Tibial nerve (tissue), 4 donors: ENCODE data around the gene NIPSNAP3A. TPM values are rescaled to one million over a fixed set of nuclear protein-coding genes. Genes with fewer than 3 reads are reported as not detected.
A peak's percentile ranks its signal among the peaks of the same experiment; 100 is the strongest.

Experiments used
- DNase-seq, 2 donors: peaks; one replicate each; pipeline ENCODE4 v3.0.0-alpha.2; 2019; ENCODE audit warnings: low spot score in 2 of 2
- H3K27ac ChIP-seq, 4 donors: fragments of 200-600 bp; sonication (generic) in 3 of 4; one replicate each; pipeline ENCODE4 v1.5.1; 2017 to 2019; ENCODE audit warnings: mild to moderate bottlenecking in 1 of 4
- H3K27me3 ChIP-seq, 2 donors: fragments of 200-600 bp; sonication (generic) in 1 of 2; one replicate each; pipeline versions ENCODE4 v1.5.1 to v1.6.0; 2017 to 2019
- H3K36me3 ChIP-seq, 3 donors: fragments of 200-600 bp; sonication (generic); one replicate each; pipeline ENCODE4 v1.5.1; 2018 to 2019
- H3K4me1 ChIP-seq, 4 donors: fragments of 200-600 bp; sonication (generic) in 3 of 4; one replicate each; pipeline ENCODE4 v1.5.1; 2017 to 2019
- H3K4me3 ChIP-seq, 4 donors: fragments of 200-600 bp; sonication (generic) in 3 of 4; one replicate each; pipeline ENCODE4 v1.5.1; 2017 to 2019; ENCODE audit warnings: mild to moderate bottlenecking in 1 of 4, moderate library complexity in 1 of 4
- H3K9me3 ChIP-seq, 4 donors: fragments of 200-600 bp; sonication (generic) in 3 of 4; one replicate each; pipeline ENCODE4 v1.5.1; 2017 to 2019
- CTCF ChIP-seq, 5 experiments: fragments of 200-600 bp in 3 of 5; fragments of 450-650 bp in 2 of 5; sonication (generic) in 3 of 5; IDR thresholded peaks; one replicate each; pipeline ENCODE4 v1.5.1; 2016 to 2019; ENCODE audit warnings: antibody characterized with exemption in 5 of 5, mild to moderate bottlenecking in 3 of 5, moderate library complexity in 2 of 5
- EP300 ChIP-seq, 2 donors: sonication (generic); formaldehyde crosslinking; IDR thresholded peaks; one replicate each; pipeline ENCODE4 v1.6.1; 2017; ENCODE audit warnings: antibody characterized with exemption in 2 of 2, mild to moderate bottlenecking in 1 of 2
- POLR2A ChIP-seq, 2 donors: fragments of 450-650 bp; IDR thresholded peaks; one replicate each; pipeline ENCODE4 v1.6.1; 2017; ENCODE audit warnings: antibody characterized with exemption in 2 of 2, mild to moderate bottlenecking in 2 of 2, moderate library complexity in 2 of 2
- WGBS, 2 donors: methylation state at CpG; one replicate each; pipeline ENCODE4 v1.1.5; 2018; 5-methylcytosine and 5-hydroxymethylcytosine counted together
- total RNA-seq, 4 donors: library from RNA; depleted of rRNA; stranded (reverse); fragments of >200 nt; gene quantifications; one replicate each; pipeline ENCODE4 v1.1.0, GENCODE V29; 2016

NIPSNAP3A gene
- total RNA-seq, 4 donors from 2014 or later: 10.3 to 28.6 (median 16.6) TPM

- Histone ChIP-seq H3K4me1 (no peaks in the 10 kb centered on the region), H3K4me3 (no peak overlapping the region), H3K27me3 (no peaks in the 10 kb centered on the region), H3K27ac (no peak overlapping the region), H3K9me3 (no peaks in the 10 kb centered on the region), H3K36me3 (peaks cover 0 to 98% (median 14%) of the 10 kb centered on the region in 3 donors)
- WGBS, 2 donors: 79 to 80% methylated on average over 2 of the region's 2 CpGs
- no peak for TF ChIP-seq CTCF (IDR thresholded peaks at IDR 0.05)
- no peak for TF ChIP-seq EP300 (IDR thresholded peaks at IDR 0.05)
- no peak for TF ChIP-seq POLR2A (IDR thresholded peaks at IDR 0.05)
- DNase-seq: no peak
These were observed 55.4 kb downstream of the NIPSNAP3A start for GRCh38 chr9:104802906-104803305.

GRCh38 chr9:104805441-104805840, 58.0 kb downstream of the NIPSNAP3A start:
- Histone ChIP-seq H3K4me3 (no peak overlapping the region), H3K9me3 (no peaks in the 10 kb centered on the region), H3K4me1 (no peaks in the 10 kb centered on the region), H3K27ac (no peak overlapping the region), H3K27me3 (no peaks in the 10 kb centered on the region), H3K36me3 (peaks cover 0 to 99% (median 11%) of the 10 kb centered on the region in 3 donors)
- no peak for DNase-seq
- 97 to 100% methylated on average over 2 of the region's 2 CpGs for WGBS, 2 donors
- TF ChIP-seq CTCF (IDR thresholded peaks at IDR 0.05) (no peak), POLR2A (IDR thresholded peaks at IDR 0.05) (no peak), EP300 (IDR thresholded peaks at IDR 0.05) (no peak)

- Histone ChIP-seq H3K36me3 (peaks cover 0 to 96% (median 11%) of the 10 kb centered on the region in 3 donors), H3K27me3 (no peaks in the 10 kb centered on the region), H3K4me1 (peaks cover 0 to 15% (median 3%) of the 10 kb centered on the region in 4 donors), H3K9me3 (no peaks in the 10 kb centered on the region), H3K27ac (no peak overlapping the region), H3K4me3 (no peak overlapping the region)
- TF ChIP-seq CTCF (IDR thresholded peaks at IDR 0.05) (peak in 2 of 5 experiments; percentile 14 to 15), POLR2A (IDR thresholded peaks at IDR 0.05) (no peak)
- no peak for DNase-seq
- 42 to 46% methylated on average over 3 of the region's 3 CpGs for WGBS, 2 donors
These were observed 60.6 kb downstream of the NIPSNAP3A start for GRCh38 chr9:104808035-104808614.

Other genes with a start within 250 kb of the NIPSNAP3A start
- gene OR13F1, start 243.4 kb upstream of the NIPSNAP3A start, total RNA-seq: not detected
- not detected for gene OR13C4, start 220.5 kb upstream of the NIPSNAP3A start, total RNA-seq
- not detected for gene OR13C3, start 210.8 kb upstream of the NIPSNAP3A start, total RNA-seq
- not detected for gene OR13C8, start 178.5 kb upstream of the NIPSNAP3A start, total RNA-seq
- gene OR13C5, start 148.3 kb upstream of the NIPSNAP3A start, total RNA-seq: not detected
- not detected for gene OR13C2, start 142.1 kb upstream of the NIPSNAP3A start, total RNA-seq
- gene OR13C9, start 129.5 kb upstream of the NIPSNAP3A start, total RNA-seq: not detected
- not detected for gene OR13D1, start 53.2 kb upstream of the NIPSNAP3A start, total RNA-seq
- gene NIPSNAP3B, start 16.4 kb downstream of the NIPSNAP3A start, total RNA-seq: 10 to 100 TPM in 1 of 4 donors, 1 to 10 TPM in 3; 2.4 to 11.1 (median 2.9) TPM
- gene ABCA1, start 180.5 kb downstream of the NIPSNAP3A start, total RNA-seq: 10 to 100 TPM; 59.2 to 84.1 (median 80.5) TPM